ENCODE results near the gene EDAR.

Gene EDAR

GRCh38 chr2:108929807-108930425, 59.1 kb downstream of the EDAR start:
- no peak overlapping the region for H3K4me3 Mint-ChIP-seq
- no peak overlapping the region for H3K27ac Mint-ChIP-seq (ENCODE audit: low read depth)
- H3K27me3 Mint-ChIP-seq: peaks cover 10% of the 10 kb centered on the region
- peaks cover 6% of the 10 kb centered on the region for H3K4me1 Mint-ChIP-seq
- no peak for DNase-seq (ENCODE audit: low spot score in 2 of 2)
- ATAC-seq (replicated peaks; ENCODE audit: extremely low read depth, poor library complexity, severe bottlenecking): no peak
- no peaks in the 10 kb centered on the region for H3K9me3 Mint-ChIP-seq
- H3K36me3 Mint-ChIP-seq (ENCODE audit: insufficient read depth): no peaks in the 10 kb centered on the region

DNA sequence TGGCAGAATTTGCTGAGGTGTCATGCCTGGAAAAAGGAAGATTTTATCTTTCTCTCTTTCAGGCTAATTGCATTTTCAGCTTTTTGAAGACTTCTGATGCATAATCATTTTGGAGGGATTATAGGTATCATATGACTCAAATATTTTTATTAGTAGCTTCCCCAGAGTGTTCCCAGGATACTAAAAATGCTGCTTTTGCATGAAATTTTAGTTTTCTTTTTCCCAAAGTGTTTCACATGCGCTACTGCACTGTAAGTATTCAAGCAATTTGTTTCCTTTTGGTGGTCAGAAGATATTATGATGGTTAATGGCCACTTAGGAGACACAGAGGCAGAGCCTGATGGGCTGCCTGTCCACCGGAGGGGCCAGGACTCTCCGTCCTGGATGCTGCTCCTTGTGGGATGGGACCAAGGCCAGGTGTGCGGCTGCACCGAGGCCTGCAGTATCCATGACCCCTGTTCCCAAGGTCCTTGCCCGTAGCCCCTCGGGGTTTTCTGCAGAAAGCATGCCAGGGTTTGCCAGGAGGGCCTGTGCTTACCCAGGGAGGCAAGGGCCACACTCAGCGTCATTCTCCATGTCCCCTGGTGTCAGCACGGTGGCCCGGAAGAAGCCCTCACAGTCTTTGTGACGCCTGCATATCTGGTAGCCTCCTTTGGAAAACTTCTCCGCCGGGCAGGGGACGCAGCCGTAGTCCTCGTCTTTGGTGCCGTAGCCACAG, 60.2 kb downstream of the EDAR start:
- Mint-ChIP-seq H3K4me1 (peaks cover 6% of the 10 kb centered on the region), H3K9me3 (no peaks in the 10 kb centered on the region), H3K27me3 (peaks cover 10% of the 10 kb centered on the region), H3K27ac (ENCODE audit: low read depth) (no peak overlapping the region), H3K4me3 (no peak overlapping the region), H3K36me3 (ENCODE audit: insufficient read depth) (no peaks in the 10 kb centered on the region)
- ATAC-seq (replicated peaks; ENCODE audit: extremely low read depth, poor library complexity, severe bottlenecking): no peak
- DNase-seq (ENCODE audit: low spot score in 2 of 2): no peak

GRCh38 chr2:108927936-108928659, 60.9 kb downstream of the EDAR start:
- DNase-seq (ENCODE audit: low spot score in 2 of 2) (no peak), ATAC-seq (replicated peaks; ENCODE audit: extremely low read depth, poor library complexity, severe bottlenecking) (no peak)
- Mint-ChIP-seq H3K9me3 (no peaks in the 10 kb centered on the region), H3K27me3 (peaks cover 10% of the 10 kb centered on the region), H3K27ac (ENCODE audit: low read depth) (no peak overlapping the region), H3K4me1 (peaks cover 6% of the 10 kb centered on the region), H3K4me3 (no peak overlapping the region), H3K36me3 (ENCODE audit: insufficient read depth) (no peaks in the 10 kb centered on the region)

DNA sequence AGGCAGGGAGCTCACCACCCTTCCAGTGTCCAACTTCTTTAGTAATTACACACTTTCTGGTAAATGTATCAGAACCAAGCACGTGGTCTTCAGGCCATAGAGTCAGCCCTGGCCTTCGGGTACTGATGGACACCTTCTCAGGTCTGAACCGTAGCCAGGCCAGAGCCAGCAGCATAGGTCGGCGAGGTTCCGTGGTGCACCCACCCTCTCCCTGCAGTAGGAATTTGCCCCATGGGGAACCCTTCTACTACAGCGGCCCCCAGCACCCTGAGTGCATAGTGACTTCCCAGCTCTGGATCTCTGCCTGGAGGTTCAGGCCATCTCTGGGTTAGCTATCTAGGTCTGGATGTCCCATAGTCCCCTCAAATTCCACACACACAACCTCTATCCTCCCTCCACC, 61.6 kb downstream of the EDAR start:
- no peak for DNase-seq (ENCODE audit: low spot score in 2 of 2)
- Mint-ChIP-seq H3K9me3 (no peaks in the 10 kb centered on the region), H3K36me3 (ENCODE audit: insufficient read depth) (no peaks in the 10 kb centered on the region), H3K27me3 (peaks cover 10% of the 10 kb centered on the region), H3K27ac (ENCODE audit: low read depth) (no peak overlapping the region), H3K4me1 (peaks cover 6% of the 10 kb centered on the region), H3K4me3 (no peak overlapping the region)
- no peak for ATAC-seq (replicated peaks; ENCODE audit: extremely low read depth, poor library complexity, severe bottlenecking)

- Mint-ChIP-seq H3K27ac (ENCODE audit: low read depth) (no peak overlapping the region), H3K9me3 (no peaks in the 10 kb centered on the region), H3K36me3 (ENCODE audit: insufficient read depth) (no peaks in the 10 kb centered on the region), H3K4me1 (peaks cover 6% of the 10 kb centered on the region), H3K27me3 (peaks cover 5% of the 10 kb centered on the region), H3K4me3 (no peak overlapping the region)
- DNase-seq (ENCODE audit: low spot score in 2 of 2) (no peak), ATAC-seq (replicated peaks; ENCODE audit: extremely low read depth, poor library complexity, severe bottlenecking) (no peak)
These were observed 62.2 kb downstream of the EDAR start for GRCh38 chr2:108926561-108927380.

DNA sequence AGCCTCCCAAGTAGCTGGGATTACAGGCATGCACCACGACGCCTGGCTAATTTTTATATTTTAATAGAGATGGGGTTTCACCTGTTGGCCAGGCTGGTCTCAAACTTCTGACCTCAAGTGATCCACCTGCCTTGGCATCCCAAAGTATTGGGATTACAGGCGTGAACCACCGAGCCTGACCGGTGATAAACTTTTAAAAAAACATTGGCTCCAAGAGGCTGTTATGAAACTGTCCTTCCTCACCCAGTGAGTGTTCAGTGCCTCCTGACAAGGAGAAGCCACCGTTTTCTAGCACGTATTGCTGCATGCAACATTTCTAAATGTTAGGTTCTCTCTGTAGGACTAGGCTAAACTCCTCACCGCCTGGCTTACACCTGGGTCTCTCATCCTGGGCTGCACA, 63.3 kb downstream of the EDAR start:
- ATAC-seq (replicated peaks; ENCODE audit: extremely low read depth, poor library complexity, severe bottlenecking) (no peak), DNase-seq (ENCODE audit: low spot score in 2 of 2) (no peak)
- H3K4me3 Mint-ChIP-seq: no peak overlapping the region
- H3K36me3 Mint-ChIP-seq (ENCODE audit: insufficient read depth): no peaks in the 10 kb centered on the region
- H3K27ac Mint-ChIP-seq (ENCODE audit: low read depth): no peak overlapping the region
- no peaks in the 10 kb centered on the region for H3K9me3 Mint-ChIP-seq
- no peaks in the 10 kb centered on the region for H3K27me3 Mint-ChIP-seq
- H3K4me1 Mint-ChIP-seq: peaks cover 6% of the 10 kb centered on the region

GRCh38 chr2:108925286-108925685, 63.7 kb downstream of the EDAR start:
- ATAC-seq (replicated peaks; ENCODE audit: extremely low read depth, poor library complexity, severe bottlenecking) (no peak), DNase-seq (ENCODE audit: low spot score in 2 of 2) (no peak)
- H3K36me3 Mint-ChIP-seq (ENCODE audit: insufficient read depth): no peaks in the 10 kb centered on the region
- H3K27me3 Mint-ChIP-seq: peaks cover 1% of the 10 kb centered on the region
- H3K4me1 Mint-ChIP-seq: peaks cover 6% of the 10 kb centered on the region
- H3K9me3 Mint-ChIP-seq: no peaks in the 10 kb centered on the region
- H3K4me3 Mint-ChIP-seq: no peak overlapping the region
- H3K27ac Mint-ChIP-seq (ENCODE audit: low read depth): no peak overlapping the region

DNA sequence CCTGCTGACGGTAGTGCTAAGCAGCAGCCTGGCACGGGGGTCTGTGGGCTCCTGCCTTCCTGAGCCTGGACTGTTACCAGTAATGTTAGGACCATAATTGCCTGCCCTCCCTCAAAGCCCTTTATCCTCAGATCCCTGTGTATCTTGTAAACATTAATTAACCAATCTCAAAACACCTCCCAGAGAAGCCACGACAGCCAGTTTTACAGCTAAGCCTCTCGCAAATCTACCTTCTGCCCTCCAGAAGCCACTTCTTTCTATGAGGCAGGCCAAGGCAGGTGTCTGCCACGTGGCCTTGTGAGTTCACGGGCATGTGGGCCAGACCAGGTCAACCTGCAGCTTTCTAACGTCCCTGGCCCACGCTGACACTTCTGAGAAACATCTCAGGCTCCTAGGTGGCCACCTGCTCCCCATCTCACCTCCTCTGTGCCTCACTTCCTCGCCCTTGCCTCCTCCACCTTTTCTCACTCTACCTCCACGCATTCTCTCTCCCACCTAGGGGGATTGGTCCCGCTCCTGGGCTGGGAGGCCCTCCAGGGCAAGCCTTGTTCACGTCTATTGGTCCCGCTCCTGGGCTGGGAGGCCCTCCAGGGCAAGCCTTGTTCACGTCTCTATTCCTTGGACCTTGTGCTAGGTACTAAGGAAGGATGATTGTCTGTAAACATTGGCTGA, 64.3 kb downstream of the EDAR start:
- Mint-ChIP-seq H3K27ac (ENCODE audit: low read depth) (no peak overlapping the region), H3K4me3 (no peak overlapping the region), H3K27me3 (peaks cover 7% of the 10 kb centered on the region), H3K36me3 (ENCODE audit: insufficient read depth) (no peaks in the 10 kb centered on the region), H3K4me1 (peaks cover 6% of the 10 kb centered on the region), H3K9me3 (no peaks in the 10 kb centered on the region)
- DNase-seq (ENCODE audit: low spot score in 2 of 2) (no peak), ATAC-seq (replicated peaks; ENCODE audit: extremely low read depth, poor library complexity, severe bottlenecking) (no peak)

GRCh38 chr2:108923736-108924579, 65.1 kb downstream of the EDAR start:
- peaks cover 9% of the 10 kb centered on the region for H3K27me3 Mint-ChIP-seq
- no peak for DNase-seq (ENCODE audit: low spot score in 2 of 2)
- H3K36me3 Mint-ChIP-seq (ENCODE audit: insufficient read depth): no peaks in the 10 kb centered on the region
- H3K27ac Mint-ChIP-seq (ENCODE audit: low read depth): peak overlapping the region; percentile 32
- H3K9me3 Mint-ChIP-seq: no peaks in the 10 kb centered on the region
- no peak for ATAC-seq (replicated peaks; ENCODE audit: extremely low read depth, poor library complexity, severe bottlenecking)
- peaks cover 6% of the 10 kb centered on the region for H3K4me1 Mint-ChIP-seq
- H3K4me3 Mint-ChIP-seq: no peak overlapping the region

- H3K27ac Mint-ChIP-seq (ENCODE audit: low read depth): no peak overlapping the region
- H3K36me3 Mint-ChIP-seq (ENCODE audit: insufficient read depth): no peaks in the 10 kb centered on the region
- DNase-seq (ENCODE audit: low spot score in 2 of 2) (no peak), ATAC-seq (replicated peaks; ENCODE audit: extremely low read depth, poor library complexity, severe bottlenecking) (no peak)
- peaks cover 9% of the 10 kb centered on the region for H3K27me3 Mint-ChIP-seq
- no peaks in the 10 kb centered on the region for H3K9me3 Mint-ChIP-seq
- peaks cover 1% of the 10 kb centered on the region for H3K4me1 Mint-ChIP-seq
- H3K4me3 Mint-ChIP-seq: no peak overlapping the region
These were observed 65.9 kb downstream of the EDAR start for GRCh38 chr2:108923019-108923700.

All from central memory CD8-positive, alpha-beta T cell (primary cell).